NCI-H2107 treated with DMSO at 0.1 percent for 48 hours (cell line): ENCODE results near the gene UGGT2.
"Not testable (repeated sequence)": the region's sequence is repeated elsewhere in the genome, so short reads cannot be mapped to it uniquely, and the experiment has no call there.

Experiments
- DNase-seq: peaks from one replicate; lab custom pipeline; 2025; ENCODE audit not compliant: unreplicated experiment; lab: John Stamatoyannopoulos, UW

The UGGT2 gene

DNA sequence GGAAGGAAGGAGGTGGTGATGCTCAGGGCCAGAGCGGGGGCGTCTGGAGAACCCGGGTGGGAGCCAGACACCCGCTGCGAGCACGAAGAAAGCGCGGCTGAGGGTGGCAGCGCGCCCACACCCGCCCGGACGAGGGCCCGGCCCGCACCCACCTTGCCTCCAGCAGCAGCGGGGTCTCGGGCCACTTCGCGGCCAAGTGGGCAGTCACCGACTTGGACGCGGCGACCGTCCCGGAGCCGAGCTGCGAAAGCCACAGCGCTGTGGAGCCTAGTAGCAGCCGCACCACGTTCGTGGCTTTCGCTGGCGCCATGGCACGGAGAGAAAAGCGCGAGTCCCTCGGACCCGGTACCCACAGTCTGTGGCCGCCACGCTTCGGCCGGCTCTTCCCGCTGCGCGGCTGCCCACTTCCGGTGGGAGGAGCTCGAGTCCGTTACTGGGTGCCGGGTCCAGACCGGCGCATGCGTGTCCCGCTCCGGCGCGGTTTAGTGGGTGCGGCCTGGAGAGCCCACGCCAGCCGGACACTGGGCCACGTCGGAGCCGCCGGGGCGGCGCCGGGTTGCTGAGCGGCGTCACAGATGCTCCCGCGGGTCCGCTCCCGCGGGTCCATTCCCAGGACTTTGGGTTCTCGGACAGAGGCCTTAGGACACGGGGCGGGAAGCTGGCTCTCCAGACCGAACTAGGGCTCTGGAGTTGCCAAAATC is at the start of gene UGGT2:
TSS of gene UGGT2 (minus strand) at position 399 of the 701 bp plus-strand sequence. CDS start at position 310, 89 bp downstream.
- DNase-seq = peak; percentile 14

DNA sequence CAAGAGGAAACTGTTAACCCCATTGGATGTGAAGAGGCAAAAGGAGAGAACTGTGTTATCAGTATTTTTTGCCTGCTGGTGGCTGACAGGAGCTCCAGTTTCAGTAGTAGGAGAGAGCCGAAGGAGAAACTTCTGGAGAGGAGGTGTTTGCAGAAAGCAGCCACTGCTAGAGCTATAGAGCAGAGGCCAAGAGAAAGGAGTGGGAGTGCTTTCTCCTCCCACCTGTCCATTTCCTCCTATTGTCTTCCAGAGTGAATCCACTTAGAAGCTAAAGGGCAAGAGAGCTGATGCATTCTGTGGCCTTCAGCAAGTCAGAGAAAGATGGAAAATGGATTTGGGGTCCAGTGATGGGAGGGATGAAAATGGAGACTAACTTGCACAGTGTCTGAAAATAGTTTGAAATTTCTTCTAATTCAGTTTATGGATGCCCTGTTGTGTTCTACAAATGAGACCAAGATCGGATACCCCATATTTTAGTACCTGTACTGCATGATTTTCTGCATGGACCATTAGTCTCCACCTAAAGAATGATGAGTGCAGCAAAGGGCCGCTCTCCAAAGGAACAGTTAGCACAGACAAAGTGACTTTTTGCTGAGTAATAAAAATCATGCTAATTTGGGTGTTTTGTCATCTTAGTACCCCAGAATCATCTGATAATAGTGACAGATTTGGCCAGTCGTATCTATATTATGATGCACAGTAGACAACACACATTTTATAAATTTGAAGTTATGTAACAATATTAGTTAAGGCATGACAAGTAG is 47.4 kb upstream of the UGGT2 start:
- no peak for DNase-seq

- no peak for DNase-seq
These were observed 40.2 kb upstream of the UGGT2 start for GRCh38 chr13:96093296-96094006.

DNA sequence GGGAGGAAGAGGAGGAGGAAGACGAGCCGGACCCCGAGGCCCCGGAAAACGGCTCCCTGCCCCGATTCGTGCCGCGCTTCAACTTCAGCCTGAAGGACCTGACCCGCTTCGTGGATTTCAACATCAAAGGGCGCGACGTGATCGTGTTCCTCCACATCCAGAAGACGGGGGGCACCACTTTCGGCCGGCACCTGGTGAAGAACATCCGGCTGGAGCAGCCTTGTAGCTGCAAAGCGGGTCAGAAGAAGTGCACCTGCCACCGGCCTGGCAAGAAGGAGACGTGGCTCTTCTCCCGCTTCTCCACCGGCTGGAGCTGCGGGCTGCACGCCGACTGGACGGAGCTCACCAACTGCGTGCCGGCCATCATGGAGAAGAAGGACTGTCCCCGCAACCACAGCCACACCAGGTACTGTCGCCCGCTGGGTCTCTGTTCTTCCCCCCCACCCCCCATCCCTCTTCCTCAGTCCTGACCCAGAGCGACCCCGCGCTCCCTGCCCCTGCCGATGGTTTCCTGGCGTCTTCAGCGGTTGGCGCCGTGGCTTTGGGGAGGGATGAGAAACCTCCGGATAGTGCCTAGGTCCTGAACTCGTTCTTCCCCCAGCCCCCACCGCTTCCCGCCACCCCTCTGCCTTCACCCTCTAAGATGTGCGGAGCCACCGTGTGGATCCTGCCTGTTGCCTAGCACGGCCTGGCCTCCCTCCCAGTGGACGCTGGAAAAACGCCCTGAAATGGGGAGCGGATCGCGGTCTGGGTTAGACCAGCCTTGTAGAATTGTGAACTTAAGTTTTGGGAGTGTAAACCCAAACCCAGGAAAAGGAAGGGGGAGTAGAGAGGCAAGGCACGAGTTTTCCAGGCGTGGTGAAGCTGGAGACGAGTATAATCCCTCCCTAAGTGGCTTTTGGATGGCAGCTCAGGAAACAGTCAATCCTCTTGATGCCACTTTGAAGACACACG is 38.2 kb upstream of the UGGT2 start:
- DNase-seq = no peak

DNA sequence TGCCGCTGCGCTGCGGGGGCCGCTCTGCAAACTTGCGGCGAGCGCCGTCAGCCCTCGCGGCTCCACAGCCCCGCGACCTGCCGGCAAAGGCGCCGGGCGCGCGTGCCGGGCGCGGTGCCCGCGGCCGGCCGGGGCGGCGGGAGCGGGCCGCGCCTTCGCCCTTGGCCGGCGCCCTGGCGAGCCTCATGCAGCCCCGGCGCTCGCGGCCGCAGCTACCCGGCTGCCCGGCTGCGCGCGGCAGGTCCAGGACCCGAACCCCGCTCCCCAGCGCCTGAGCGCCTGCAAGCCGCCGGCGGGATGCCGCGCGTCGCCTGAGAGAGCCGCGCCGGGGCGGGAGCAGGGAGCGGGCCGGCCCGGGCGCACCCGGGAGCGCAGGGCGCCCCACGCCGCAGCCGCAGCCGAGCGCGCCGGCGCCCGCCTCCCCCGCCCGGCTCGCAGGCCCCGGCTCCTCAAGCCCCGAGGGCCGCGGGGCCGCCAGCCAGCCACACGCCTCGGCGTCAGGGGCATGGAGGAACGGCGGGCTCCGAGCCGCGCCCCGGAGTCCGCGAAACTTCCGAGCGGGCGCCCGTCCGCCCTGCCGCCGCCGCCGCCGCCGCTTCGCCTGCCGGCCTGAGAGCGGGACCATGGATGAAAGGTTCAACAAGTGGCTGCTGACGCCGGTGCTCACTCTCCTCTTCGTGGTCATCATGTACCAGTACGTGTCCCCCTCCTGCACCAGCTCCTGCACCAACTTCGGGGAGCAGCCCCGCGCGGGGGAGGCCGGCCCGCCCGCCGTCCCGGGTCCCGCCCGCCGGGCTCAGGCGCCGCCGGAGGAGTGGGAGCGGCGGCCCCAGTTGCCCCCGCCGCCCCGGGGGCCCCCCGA is 37.3 kb upstream of the UGGT2 start:
- DNase-seq = no peak

- no peak for DNase-seq
These were observed 36.6 kb upstream of the UGGT2 start, which contains the start of gene HS6ST3 for GRCh38 chr13:96089749-96090239. TSS of gene HS6ST3 (plus strand) at chr13:96090107.

GRCh38 chr13:96089139-96089538 is 35.9 kb upstream of the UGGT2 start:
- no peak for DNase-seq

GRCh38 chr13:96086736-96087135 is 33.5 kb upstream of the UGGT2 start:
- DNase-seq = no peak

GRCh38 chr13:96082640-96083039 is 29.4 kb upstream of the UGGT2 start:
- no peak for DNase-seq

GRCh38 chr13:96081888-96082287 is 28.7 kb upstream of the UGGT2 start:
- DNase-seq = no peak

GRCh38 chr13:96080676-96081075 is 27.5 kb upstream of the UGGT2 start:
- no peak for DNase-seq

DNA sequence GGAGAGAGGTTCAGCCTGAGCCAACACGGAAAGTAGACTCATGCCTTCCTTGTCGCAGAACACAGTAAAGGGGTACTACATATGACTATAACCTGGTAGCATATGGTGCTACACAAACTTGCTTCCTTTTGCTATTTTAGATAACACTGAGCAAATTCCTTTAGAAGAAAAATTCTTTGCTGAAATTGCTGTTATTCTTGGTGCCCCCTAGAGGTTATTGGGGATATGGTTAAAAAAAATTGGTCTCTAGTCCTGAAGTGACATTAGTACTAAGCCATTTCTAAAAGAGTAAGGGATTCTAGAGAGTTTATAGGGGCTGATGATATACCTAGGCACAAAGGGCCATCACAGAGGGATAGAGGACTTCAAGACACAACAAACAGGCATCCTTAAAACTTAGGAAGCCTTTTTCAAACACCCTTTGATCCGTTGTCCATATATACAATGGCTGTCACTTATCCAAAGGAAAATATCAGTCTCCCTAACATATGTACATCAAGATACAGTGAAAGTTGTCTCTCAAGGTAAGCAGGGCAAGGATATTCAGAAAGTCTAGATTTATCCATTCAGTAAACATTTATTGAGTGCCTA is 22.8 kb upstream of the UGGT2 start:
- no peak for DNase-seq

DNA sequence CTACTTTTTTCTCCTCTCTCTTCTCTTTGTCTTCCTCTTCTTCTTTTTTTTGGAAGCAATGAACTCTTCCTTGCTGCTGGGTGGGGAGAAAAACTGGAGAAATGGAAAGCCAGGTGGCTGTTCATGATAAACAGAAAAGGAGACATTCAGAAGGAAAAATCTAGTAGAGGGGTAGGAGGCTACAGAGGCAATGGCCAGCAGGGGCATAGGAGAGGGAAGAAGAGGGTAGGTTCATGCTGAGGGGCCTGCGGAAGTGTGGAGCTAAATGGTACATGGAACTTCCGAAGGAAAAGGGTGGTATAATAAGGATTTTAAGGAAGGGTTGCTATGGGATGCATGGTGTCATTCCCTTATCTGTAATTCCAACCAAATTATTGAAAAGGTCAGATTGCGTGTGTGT is 19.2 kb upstream of the UGGT2 start:
- no peak for DNase-seq

DNA sequence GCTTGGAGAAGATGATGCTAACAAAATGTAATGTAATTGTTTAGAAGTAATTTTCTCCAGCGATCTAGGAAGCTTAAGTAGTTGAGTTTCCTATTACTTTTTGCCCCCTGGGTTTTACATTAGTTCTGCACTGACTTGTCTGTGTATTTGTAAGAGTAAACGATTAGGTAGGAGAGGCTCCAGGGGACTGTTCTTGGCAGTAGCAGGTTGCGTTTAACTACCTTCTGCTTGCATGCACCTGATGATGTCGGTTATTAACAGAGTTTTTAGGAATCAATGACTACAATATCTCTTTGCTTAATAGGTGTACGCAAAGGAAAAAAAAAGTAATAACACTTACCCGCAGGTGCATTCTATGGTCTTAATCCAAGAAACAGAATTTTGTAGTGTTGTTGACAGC is 18.3 kb upstream of the UGGT2 start:
- DNase-seq = no peak

DNA sequence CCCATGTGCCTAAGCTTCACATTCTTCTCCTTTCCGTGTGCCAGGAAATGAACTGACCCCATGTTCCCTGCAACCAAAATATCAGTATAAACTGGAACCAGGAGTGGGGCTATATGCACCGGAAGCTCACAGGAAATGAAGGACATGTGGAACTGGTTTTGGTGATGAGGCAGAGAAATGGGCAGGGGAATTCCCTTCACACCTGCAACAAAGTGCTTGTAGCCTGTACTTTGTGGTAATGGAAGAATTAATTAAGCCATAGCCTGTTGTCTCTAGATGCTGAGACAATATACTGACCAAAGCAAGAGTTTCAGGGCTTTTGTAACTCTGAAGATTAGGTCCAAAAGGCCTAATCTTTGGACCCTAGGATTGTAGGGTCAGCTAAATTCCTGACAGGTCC is 15.5 kb upstream of the UGGT2 start:
- no peak for DNase-seq

DNA sequence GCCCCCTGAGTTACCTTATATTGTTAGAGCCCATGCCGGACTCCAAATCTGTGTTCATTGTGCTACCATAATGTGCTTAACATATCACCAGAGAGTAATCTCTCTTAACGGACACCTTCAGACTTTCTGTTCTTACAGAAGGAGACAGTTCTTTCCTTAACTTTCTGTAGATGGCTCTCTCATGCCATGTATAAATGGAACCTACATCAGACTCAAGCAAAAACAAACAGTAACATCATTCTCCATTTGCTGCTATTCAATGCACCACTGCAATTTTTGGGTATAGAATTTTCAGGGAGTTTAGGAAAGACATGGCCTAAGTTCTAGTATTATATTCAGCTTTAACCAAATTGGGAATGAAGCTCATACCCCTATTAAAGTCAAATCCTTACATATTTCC is 12.6 kb upstream of the UGGT2 start:
- no peak for DNase-seq

- peak; percentile 42 for DNase-seq
These were observed 572 bp downstream of the UGGT2 start for GRCh38 chr13:96052656-96053002.

DNA sequence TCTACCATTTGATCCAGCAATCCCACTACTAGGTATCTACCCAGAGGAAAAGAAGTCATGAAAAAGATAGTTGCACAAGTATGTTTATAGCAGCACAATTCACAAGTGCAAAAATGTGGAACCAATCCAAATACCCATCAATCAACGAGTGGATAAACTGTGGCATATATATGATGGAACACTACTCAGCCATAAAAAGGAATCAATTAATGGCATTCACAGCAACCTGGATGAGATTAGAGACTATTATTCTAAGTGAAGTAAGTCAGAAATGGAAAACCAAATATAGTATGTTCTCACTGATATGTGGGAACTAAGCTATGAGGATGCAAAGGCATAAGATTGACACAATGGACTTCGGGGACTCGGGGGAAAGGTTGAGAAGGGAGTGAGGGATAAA is 1.3 kb downstream of the UGGT2 start:
- DNase-seq = not testable (repeated sequence)

DNA sequence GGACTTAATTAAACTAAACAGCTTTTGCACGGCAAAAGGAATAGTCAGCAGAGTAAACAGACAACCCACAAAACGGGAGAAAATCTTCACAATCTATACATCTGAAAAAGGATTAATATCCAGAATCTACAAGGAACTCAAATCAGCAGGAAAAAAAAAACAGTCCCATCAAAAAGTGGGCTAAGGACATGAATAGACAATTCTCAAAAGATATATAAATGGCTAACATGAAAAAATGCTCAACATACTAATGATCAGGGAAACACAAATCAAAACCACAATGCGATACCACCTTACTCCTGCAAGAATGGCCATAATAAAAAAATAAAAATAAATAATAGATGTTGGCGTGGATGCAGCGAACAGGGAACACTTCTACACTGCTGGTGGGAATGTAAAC is 1.7 kb downstream of the UGGT2 start:
- not testable (repeated sequence) for DNase-seq
